ENCODE results near the gene CES2. TPM values are rescaled to one million over a fixed set of nuclear protein-coding genes. Genes with fewer than 3 reads are reported as not detected.
A peak's percentile ranks its signal among the peaks of the same experiment; 100 is the strongest.

The CES2 gene
- polyA plus RNA-seq, 4 donors, result 221 to 337 (median 294) TPM

DNA sequence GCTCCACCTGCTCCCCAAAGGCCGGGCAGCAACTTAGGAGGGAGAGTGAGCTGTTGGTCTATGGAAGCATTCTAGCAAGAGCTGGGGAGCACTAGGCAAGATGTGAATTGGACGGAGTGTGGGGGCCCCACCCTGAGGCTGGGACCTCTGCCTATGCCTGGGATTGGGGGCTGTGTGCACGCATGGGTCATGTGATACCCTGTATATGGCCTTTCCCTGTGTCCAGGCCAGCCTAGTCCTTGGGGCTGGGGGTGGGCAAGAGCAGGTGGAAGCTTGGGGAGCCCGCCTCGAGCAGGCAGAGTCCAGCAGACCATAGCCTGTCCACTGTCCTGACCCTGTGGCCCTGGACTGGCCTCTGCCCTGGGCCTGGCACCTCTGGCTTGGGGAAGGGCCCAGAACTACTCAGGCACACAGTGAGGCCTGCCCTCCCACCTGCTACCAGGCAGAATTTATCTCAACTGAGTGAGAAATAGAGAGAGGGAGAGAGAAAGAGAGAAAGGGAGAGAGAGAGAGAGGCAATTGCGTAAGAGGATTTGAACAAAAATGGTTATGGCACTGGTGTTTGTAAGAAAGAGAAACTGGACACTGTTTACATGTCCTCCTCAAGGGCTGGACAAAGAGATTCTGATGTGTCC is 35.9 kb upstream of the CES2 start:
- peak overlapping the region; percentile 42 to 91 (median 90) for H3K27ac ChIP-seq (ENCODE audit: low read depth in 1 of 3, low read length in 2 of 3)
- no peaks in the 10 kb centered on the region for H3K27me3 ChIP-seq (ENCODE audit: control insufficient read depth in 3 of 3, insufficient read depth in 3 of 3, low read length in 3 of 3)
- no peaks in the 10 kb centered on the region for H3K36me3 ChIP-seq (ENCODE audit: control insufficient read depth in 3 of 3, insufficient read depth in 2 of 3, low read depth in 1 of 3, low read length in 3 of 3)
- H3K9me3 ChIP-seq (ENCODE audit: control insufficient read depth in 2 of 2, insufficient read depth in 1 of 2, low read depth in 1 of 2, low read length in 1 of 2), result no peaks in the 10 kb centered on the region
- no peak overlapping the region for H3K4me3 ChIP-seq (ENCODE audit: low read depth in 1 of 3, low read length in 3 of 3)
- DNase-seq, result no peak
- peaks cover 8 to 68% (median 22%) of the 10 kb centered on the region in 3 donors for H3K4me1 ChIP-seq (ENCODE audit: control insufficient read depth in 3 of 3, insufficient read depth in 2 of 3, low read depth in 1 of 3, low read length in 2 of 3)
- 74 to 75% (median 74%) methylated on average over 6 of the region's 6 CpGs for WGBS, 3 donors
- FAIRE-seq, result no peak

DNA sequence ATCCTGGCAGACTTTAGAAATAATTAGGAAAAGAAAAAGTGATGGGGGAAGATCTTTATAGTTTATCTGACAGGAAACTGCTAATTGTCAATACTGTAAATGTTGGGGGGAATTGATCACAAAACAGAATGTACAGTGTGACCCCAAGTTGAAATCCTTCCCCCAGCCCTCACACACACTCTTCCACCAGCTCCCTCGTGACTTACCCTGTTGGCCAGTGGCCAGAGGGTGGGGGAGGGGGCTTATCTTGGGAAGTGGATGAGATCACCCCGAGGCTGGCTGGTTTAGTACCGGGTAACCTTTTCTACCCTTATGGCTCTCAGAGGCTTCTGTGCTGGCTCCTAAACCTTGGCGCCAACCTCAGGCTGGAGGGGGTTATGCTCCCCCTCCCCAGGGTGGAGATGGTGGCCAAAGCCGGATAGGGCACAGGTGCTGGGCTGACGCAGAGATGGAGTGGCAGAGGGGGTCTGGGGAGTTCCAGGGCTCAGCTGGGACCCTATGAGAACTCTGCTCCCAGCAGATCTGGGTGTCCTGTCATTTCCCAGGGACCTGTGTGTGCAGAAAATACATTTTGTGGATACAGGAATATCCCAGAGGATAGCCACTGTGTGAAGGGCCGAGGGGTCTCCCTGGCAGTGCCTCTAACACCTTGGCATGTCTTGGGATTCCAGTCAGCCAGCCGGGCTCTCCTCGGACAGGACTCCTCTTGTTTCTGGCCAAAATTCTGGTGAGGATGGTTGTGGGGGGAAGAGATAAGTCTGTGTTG is 35.2 kb upstream of the CES2 start:
- Histone ChIP-seq H3K27ac (ENCODE audit: low read depth in 1 of 3, low read length in 2 of 3) (peak overlapping the region; percentile 89 to 91 (median 90)), H3K27me3 (ENCODE audit: control insufficient read depth in 3 of 3, insufficient read depth in 3 of 3, low read length in 3 of 3) (no peaks in the 10 kb centered on the region), H3K4me3 (ENCODE audit: low read depth in 1 of 3, low read length in 3 of 3) (no peak overlapping the region), H3K36me3 (ENCODE audit: control insufficient read depth in 3 of 3, insufficient read depth in 2 of 3, low read depth in 1 of 3, low read length in 3 of 3) (peaks cover 0 to 4% (median 0%) of the 10 kb centered on the region in 3 donors), H3K9me3 (ENCODE audit: control insufficient read depth in 2 of 2, insufficient read depth in 1 of 2, low read depth in 1 of 2, low read length in 1 of 2) (no peaks in the 10 kb centered on the region), H3K4me1 (ENCODE audit: control insufficient read depth in 3 of 3, insufficient read depth in 2 of 3, low read depth in 1 of 3, low read length in 2 of 3) (peaks cover 8 to 75% (median 24%) of the 10 kb centered on the region in 3 donors)
- WGBS, 3 donors, result 15 to 26% (median 23%) methylated on average over 9 of the region's 9 CpGs
- FAIRE-seq, result no peak
- DNase-seq, result peak; percentile 95 to 96

DNA sequence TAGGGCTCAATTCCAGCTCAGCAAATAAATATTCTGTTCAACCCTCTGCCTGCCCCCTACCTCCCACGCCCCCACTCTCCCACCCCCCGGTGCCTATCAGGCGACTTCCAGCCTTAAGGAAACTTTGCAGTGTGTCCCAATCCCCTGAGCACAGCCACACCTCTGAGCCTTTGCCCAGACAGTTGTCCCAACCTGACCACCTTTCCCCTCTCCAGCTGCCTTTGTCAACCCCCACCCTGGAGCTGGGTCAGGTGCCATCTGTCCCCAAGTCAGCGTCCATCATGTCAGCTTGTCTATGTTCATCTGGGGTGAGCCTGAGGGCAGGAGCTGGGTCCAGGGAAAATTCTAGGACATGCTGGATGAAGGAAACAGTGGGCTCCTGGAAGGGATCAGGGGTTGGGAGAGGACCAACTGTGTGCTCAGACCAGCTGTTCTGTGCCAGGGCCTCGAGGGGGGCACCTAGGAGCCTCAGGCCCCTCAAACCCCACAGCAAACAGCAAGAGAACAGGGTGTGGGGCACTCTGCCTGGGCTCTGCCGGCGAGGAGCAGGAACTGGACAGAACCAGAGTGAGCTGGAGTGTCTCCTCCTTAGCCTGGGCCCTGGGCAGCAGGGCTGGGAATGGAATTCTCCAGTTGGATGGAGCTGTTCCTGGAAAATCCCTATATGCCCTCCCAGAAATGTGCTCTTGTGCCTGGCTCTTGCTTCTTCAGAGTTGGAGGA is 34.4 kb upstream of the CES2 start:
- WGBS, 3 donors, result 26 to 49% (median 45%) methylated on average over 7 of the region's 7 CpGs
- no peaks in the 10 kb centered on the region for H3K9me3 ChIP-seq (ENCODE audit: control insufficient read depth in 2 of 2, insufficient read depth in 1 of 2, low read depth in 1 of 2, low read length in 1 of 2)
- no peaks in the 10 kb centered on the region for H3K27me3 ChIP-seq (ENCODE audit: control insufficient read depth in 3 of 3, insufficient read depth in 3 of 3, low read length in 3 of 3)
- DNase-seq, result peak; percentile 66 to 68
- FAIRE-seq, result no peak
- H3K36me3 ChIP-seq (ENCODE audit: control insufficient read depth in 3 of 3, insufficient read depth in 2 of 3, low read depth in 1 of 3, low read length in 3 of 3), result peaks cover 0 to 4% (median 0%) of the 10 kb centered on the region in 3 donors
- H3K4me1 ChIP-seq (ENCODE audit: control insufficient read depth in 3 of 3, insufficient read depth in 2 of 3, low read depth in 1 of 3, low read length in 2 of 3), result peaks cover 8 to 74% (median 24%) of the 10 kb centered on the region in 3 donors
- peak overlapping the region; percentile 83 to 90 (median 89) for H3K27ac ChIP-seq (ENCODE audit: low read depth in 1 of 3, low read length in 2 of 3)
- no peak overlapping the region for H3K4me3 ChIP-seq (ENCODE audit: low read depth in 1 of 3, low read length in 3 of 3)

DNA sequence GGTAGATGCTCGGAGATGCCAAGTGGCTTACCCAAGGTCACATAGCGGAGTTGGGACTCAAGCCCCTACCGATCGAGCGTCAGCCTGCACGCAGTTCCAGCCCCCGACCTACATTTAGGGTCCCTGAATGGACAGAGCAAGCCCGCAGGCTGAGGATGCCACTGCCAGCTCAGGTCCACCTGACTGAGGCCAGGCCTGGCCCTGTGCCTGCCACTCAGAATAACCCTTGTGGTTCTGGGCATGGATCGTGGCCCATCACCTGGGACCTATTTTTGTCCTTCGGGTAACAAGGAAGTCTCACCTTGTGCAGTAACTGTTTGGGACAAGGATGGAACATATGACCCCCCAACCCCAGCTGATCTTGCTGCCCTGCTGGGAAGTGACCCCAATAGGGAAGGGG is 33.7 kb upstream of the CES2 start:
- H3K4me3 ChIP-seq (ENCODE audit: low read depth in 1 of 3, low read length in 3 of 3), result no peak overlapping the region
- WGBS, 3 donors, result 87 to 94% (median 89%) methylated on average over 10 of the region's 10 CpGs
- H3K27me3 ChIP-seq (ENCODE audit: control insufficient read depth in 3 of 3, insufficient read depth in 3 of 3, low read length in 3 of 3), result no peaks in the 10 kb centered on the region
- no peak for FAIRE-seq
- no peak for DNase-seq
- no peaks in the 10 kb centered on the region for H3K9me3 ChIP-seq (ENCODE audit: control insufficient read depth in 2 of 2, insufficient read depth in 1 of 2, low read depth in 1 of 2, low read length in 1 of 2)
- H3K27ac ChIP-seq (ENCODE audit: low read depth in 1 of 3, low read length in 2 of 3), result no peak overlapping the region
- peaks cover 8 to 74% (median 23%) of the 10 kb centered on the region in 3 donors for H3K4me1 ChIP-seq (ENCODE audit: control insufficient read depth in 3 of 3, insufficient read depth in 2 of 3, low read depth in 1 of 3, low read length in 2 of 3)
- H3K36me3 ChIP-seq (ENCODE audit: control insufficient read depth in 3 of 3, insufficient read depth in 2 of 3, low read depth in 1 of 3, low read length in 3 of 3), result peaks cover 0 to 4% (median 0%) of the 10 kb centered on the region in 3 donors

DNA sequence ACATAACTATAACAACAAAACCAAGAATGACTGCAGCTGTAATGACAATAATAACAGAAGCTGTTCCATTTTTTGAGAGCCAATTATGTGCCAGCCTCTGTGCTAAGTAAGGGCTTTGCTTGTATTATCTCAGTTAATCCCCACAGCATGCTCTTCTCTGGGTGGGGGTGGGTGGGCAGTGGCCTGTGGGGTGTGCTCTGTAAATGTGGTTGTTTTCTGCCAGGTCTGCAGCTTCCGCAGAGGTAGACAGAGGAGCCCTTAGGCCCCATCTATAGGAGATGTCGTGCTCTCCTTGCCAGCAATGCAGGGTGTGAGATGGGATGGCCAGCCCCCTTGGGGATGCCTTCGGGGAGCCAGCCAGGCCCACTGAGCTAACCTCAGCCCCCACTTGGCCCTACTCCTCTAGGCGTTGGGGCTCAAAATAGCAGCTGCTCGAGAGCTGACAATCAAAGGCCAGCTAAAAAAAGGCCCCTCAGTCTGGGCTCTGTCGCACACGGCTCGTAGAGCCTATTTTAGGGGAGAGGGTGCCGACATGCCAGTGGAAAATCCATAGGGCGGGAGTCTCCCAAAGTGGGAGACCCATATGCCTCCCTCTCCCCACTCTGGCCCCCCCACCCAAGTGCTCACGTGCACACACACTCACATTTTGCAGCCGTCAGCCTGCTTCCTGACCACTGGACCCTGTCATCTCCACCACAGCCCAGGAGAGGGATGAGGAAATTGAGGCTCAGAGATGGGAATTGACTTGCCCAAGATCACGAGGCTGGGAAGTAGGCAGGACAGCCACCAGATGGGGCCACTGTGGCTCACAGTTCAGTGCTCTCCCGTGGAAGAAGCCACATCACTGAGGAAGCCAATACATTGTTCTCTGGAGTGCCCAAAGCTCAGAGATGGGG is 32.4 kb upstream of the CES2 start:
- FAIRE-seq (no peak), DNase-seq (no peak)
- no peaks in the 10 kb centered on the region for H3K9me3 ChIP-seq (ENCODE audit: control insufficient read depth in 2 of 2, insufficient read depth in 1 of 2, low read depth in 1 of 2, low read length in 1 of 2)
- WGBS, 3 donors, result 69 to 81% (median 78%) methylated on average over 14 of the region's 14 CpGs
- H3K4me1 ChIP-seq (ENCODE audit: control insufficient read depth in 3 of 3, insufficient read depth in 2 of 3, low read depth in 1 of 3, low read length in 2 of 3), result peaks cover 8 to 78% (median 19%) of the 10 kb centered on the region in 3 donors
- H3K36me3 ChIP-seq (ENCODE audit: control insufficient read depth in 3 of 3, insufficient read depth in 2 of 3, low read depth in 1 of 3, low read length in 3 of 3), result peaks cover 0 to 4% (median 0%) of the 10 kb centered on the region in 3 donors
- H3K4me3 ChIP-seq (ENCODE audit: low read depth in 1 of 3, low read length in 3 of 3), result no peak overlapping the region
- peak overlapping the region in 1 of 3 donors; percentile 18 for H3K27ac ChIP-seq (ENCODE audit: low read depth in 1 of 3, low read length in 2 of 3)
- no peaks in the 10 kb centered on the region for H3K27me3 ChIP-seq (ENCODE audit: control insufficient read depth in 3 of 3, insufficient read depth in 3 of 3, low read length in 3 of 3)

DNA sequence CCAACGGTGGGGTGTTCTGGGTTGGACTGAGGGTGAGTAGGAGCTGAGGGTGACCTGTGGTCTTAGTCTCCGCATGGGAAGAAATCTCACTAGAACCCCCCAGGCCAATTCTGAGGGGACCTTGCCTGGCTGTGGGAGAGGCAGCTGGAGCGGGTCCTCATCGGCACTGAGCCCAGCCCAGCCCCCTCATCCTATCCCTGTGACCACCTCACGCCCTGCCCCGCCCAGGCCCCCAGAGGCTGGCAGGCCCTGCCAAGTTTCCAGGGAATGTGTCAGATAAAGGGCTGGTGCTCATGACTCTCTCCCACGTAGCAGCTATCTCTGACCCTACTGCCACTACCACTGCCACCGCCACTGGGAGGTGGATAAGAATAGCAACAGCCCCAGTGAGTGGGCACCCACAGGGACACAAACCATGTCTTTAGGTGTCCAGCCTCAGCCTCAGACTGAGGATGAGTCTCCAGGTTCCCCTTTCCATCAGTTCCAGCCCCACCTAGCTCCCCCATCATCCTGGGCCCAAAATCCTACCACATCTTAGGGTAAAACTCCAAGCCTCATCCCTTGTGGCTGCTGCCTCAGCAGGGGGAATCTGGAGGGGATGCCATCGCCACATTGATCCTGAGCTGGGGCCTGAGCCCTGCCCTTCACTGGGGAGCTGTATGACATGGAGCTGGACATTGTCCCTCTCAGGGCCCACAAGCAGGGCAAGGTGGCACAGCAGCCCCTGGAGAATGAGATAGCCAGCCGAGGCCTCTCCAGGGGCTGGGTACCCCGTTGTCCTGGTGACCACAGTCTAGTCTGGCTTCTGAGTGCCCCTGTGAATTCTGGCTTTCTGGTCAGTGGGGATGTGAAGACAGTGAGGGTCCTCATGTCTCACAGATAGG is 31.5 kb upstream of the CES2 start:
- Histone ChIP-seq H3K4me1 (ENCODE audit: control insufficient read depth in 3 of 3, insufficient read depth in 2 of 3, low read depth in 1 of 3, low read length in 2 of 3) (peaks cover 8 to 72% (median 19%) of the 10 kb centered on the region in 3 donors), H3K9me3 (ENCODE audit: control insufficient read depth in 2 of 2, insufficient read depth in 1 of 2, low read depth in 1 of 2, low read length in 1 of 2) (no peaks in the 10 kb centered on the region), H3K27me3 (ENCODE audit: control insufficient read depth in 3 of 3, insufficient read depth in 3 of 3, low read length in 3 of 3) (no peaks in the 10 kb centered on the region), H3K4me3 (ENCODE audit: low read depth in 1 of 3, low read length in 3 of 3) (no peak overlapping the region), H3K27ac (ENCODE audit: low read depth in 1 of 3, low read length in 2 of 3) (peak overlapping the region in 2 of 3 donors; percentile 44 to 53), H3K36me3 (ENCODE audit: control insufficient read depth in 3 of 3, insufficient read depth in 2 of 3, low read depth in 1 of 3, low read length in 3 of 3) (peaks cover 0 to 4% (median 0%) of the 10 kb centered on the region in 3 donors)
- FAIRE-seq (no peak), DNase-seq (peak in 1 of 2 donors; percentile 43)
- 55 to 76% (median 63%) methylated on average over 11 of the region's 11 CpGs for WGBS, 3 donors

DNA sequence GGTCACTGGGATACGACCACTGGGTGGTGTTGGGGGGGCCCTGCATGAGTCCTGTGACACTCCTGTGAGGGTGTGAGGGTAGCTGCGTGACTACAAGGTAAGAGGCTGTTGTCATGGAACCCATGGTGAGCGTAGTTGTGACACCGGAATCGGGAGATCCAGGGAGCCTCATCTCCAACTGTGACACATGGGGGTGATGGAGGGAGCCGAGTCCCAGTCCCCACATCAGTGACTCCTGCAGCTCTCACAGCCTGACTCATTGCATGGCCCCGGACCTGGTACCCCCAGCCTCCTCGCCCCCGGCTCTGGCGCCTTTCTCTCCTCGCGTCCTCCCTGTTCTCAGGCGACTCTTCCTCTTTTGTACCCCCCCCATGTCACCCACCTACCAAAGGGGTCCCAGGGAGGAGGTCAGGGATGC is 30.9 kb upstream of the CES2 start:
- H3K27ac ChIP-seq (ENCODE audit: low read depth in 1 of 3, low read length in 2 of 3), result peak overlapping the region in 2 of 3 donors; percentile 44 to 59
- no peaks in the 10 kb centered on the region for H3K9me3 ChIP-seq (ENCODE audit: control insufficient read depth in 2 of 2, insufficient read depth in 1 of 2, low read depth in 1 of 2, low read length in 1 of 2)
- no peaks in the 10 kb centered on the region for H3K27me3 ChIP-seq (ENCODE audit: control insufficient read depth in 3 of 3, insufficient read depth in 3 of 3, low read length in 3 of 3)
- DNase-seq (no peak), FAIRE-seq (no peak)
- WGBS, 3 donors, result 89 to 93% (median 90%) methylated on average over 13 of the region's 13 CpGs
- H3K36me3 ChIP-seq (ENCODE audit: control insufficient read depth in 3 of 3, insufficient read depth in 2 of 3, low read depth in 1 of 3, low read length in 3 of 3), result peaks cover 0 to 4% (median 0%) of the 10 kb centered on the region in 3 donors
- H3K4me3 ChIP-seq (ENCODE audit: low read depth in 1 of 3, low read length in 3 of 3), result no peak overlapping the region
- H3K4me1 ChIP-seq (ENCODE audit: control insufficient read depth in 3 of 3, insufficient read depth in 2 of 3, low read depth in 1 of 3, low read length in 2 of 3), result peaks cover 8 to 65% (median 16%) of the 10 kb centered on the region in 3 donors

Data from small intestine (tissue), 7 donors.